SK-N-MC (cell line): ENCODE measurements around the gene ADCK1.

ENCODE experiments used
- DNase-seq: peaks from one replicate; pipeline ENCODE4 v3.0.0-alpha.2; 2011; ENCODE audit warnings: low read depth, low spot score
- H3K27ac ChIP-seq: fragments of 200-600 bp; sonication (generic); 2 replicates; pipeline ENCODE4 v1.5.1; 2016; ENCODE audit warnings: mixed run types
- H3K36me3 ChIP-seq: fragments of 200-600 bp; sonication (generic); 2 replicates; pipeline ENCODE4 v1.6.1; 2017; ENCODE audit warnings: antibody characterized with exemption, low read length, mixed read lengths; ENCODE audit not compliant: insufficient read depth
- H3K4me3 ChIP-seq: fragments of 200-600 bp; sonication (generic); 2 replicates; pipeline ENCODE4 v1.5.1; 2016
- H3K9ac ChIP-seq: fragments of 200-600 bp; sonication (generic); 2 replicates; pipeline ENCODE4 v1.8.0; 2017; ENCODE audit warnings: mixed run types, mixed read lengths; ENCODE audit not compliant: insufficient read length
- H3K9me3 ChIP-seq: fragments of 200-600 bp; sonication (generic); 2 replicates; pipeline ENCODE4 v1.6.1; 2017; ENCODE audit warnings: low read depth, mild to moderate bottlenecking, antibody characterized with exemption, low read length, moderate library complexity, mixed read lengths
- EZH2 ChIP-seq: fragments of 200-600 bp; sonication (generic); IDR thresholded peaks from one replicate; pipeline ENCODE4 v1.6.1; 2017; ENCODE audit warnings: antibody characterized with exemption
- FOXP2 ChIP-seq: optimal IDR thresholded peaks from 2 replicates; pipeline ENCODE3; 2011; ENCODE audit warnings: mild to moderate bottlenecking, moderate library complexity; ENCODE audit not compliant: insufficient read depth; ENCODE audit errors: extremely low read length, control extremely low read depth
- POLR2AphosphoS5 ChIP-seq: IDR thresholded peaks from 2 replicates; pipeline ENCODE4 v1.6.1; 2012; ENCODE audit warnings: mild to moderate bottlenecking, low read depth, low read length, borderline replicate concordance

The ADCK1 gene

GRCh38 chr14:77892381-77892871, 92.5 kb downstream of the ADCK1 start:
- TF ChIP-seq FOXP2 (no peak), EZH2 (no peak)
- H3K4me3 ChIP-seq, result no peak overlapping the region
- H3K27ac ChIP-seq, result no peak overlapping the region
- no peaks in the 10 kb centered on the region for H3K9me3 ChIP-seq
- H3K9ac ChIP-seq, result no peak overlapping the region
- 0 out of 2 replicates have a peak, but pooled peaks cover 4% of the 10 kb centered on the region for H3K36me3 ChIP-seq
- no peak for DNase-seq

GRCh38 chr14:77892890-77893484, 93.1 kb downstream of the ADCK1 start:
- Histone ChIP-seq H3K9ac (no peak overlapping the region), H3K36me3 (0 out of 2 replicates have a peak, but pooled peaks cover 2% of the 10 kb centered on the region), H3K27ac (no peak overlapping the region)

GRCh38 chr14:77897374-77897773, 97.5 kb downstream of the ADCK1 start:
- no peak overlapping the region for H3K4me3 ChIP-seq
- no peak overlapping the region for H3K27ac ChIP-seq
- DNase-seq, result no peak
- no peak overlapping the region for H3K9ac ChIP-seq
- no peaks in the 10 kb centered on the region for H3K9me3 ChIP-seq
- no peaks in the 10 kb centered on the region for H3K36me3 ChIP-seq
- no peak for TF ChIP-seq POLR2AphosphoS5
- no peak for TF ChIP-seq EZH2

More at GRCh38 chr14:77892890-77893484, 93.1 kb downstream of the ADCK1 start:
- Histone ChIP-seq H3K4me3 (no peak overlapping the region), H3K9me3 (no peaks in the 10 kb centered on the region)
- DNase-seq, result no peak
- TF ChIP-seq FOXP2 (no peak), EZH2 (no peak), POLR2AphosphoS5 (no peak)

DNA sequence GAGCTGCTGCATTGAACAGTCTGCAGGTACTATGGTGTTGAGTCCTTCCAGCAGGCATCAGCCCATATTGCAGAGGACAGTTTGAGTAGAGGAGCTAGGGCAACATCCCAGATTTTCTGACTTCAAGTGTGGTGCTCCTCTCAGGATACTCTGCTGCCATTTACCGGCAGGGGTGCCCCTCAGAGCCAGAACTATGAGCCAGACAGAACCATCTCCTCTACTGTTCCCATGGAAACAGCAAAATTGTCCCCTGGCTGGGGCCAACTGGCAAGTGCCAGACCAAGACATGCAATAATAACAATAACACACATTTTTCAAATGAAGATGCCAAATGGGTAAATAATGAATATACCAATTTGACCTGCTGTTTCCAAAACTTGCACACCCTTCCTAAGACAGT, 102.9 kb downstream of the ADCK1 start:
- Histone ChIP-seq H3K27ac (peak overlapping the region; percentile 90), H3K9me3 (no peaks in the 10 kb centered on the region), H3K4me3 (peak overlapping the region; percentile 63), H3K9ac (no peak overlapping the region), H3K36me3 (no peaks in the 10 kb centered on the region)
- TF ChIP-seq POLR2AphosphoS5 (no peak), FOXP2 (no peak), EZH2 (no peak)
- no peak for DNase-seq

DNA sequence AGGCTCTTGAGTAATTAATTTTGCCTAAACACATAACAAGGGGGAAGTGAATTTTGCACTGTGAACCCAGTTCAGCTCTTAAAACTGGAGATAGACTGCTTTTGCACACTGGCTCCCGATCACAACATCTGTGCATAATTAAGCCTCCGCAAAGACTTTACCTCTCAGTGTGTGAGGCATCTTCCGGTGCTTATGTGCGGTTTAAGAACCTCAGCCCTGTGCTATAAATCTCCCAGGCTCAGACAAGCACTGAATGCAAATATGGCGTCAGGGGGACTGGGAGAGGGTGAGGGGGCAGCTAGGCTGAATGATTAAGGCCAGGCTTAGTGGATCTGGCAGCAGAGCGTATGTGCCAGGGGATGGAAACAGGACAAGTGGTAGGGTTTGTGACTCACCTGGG, 103.3 kb downstream of the ADCK1 start:
- DNase-seq, result peak; percentile 78
- TF ChIP-seq EZH2, result no peak
- peak; percentile 55; the same call in 1 of the 2 replicates for TF ChIP-seq POLR2AphosphoS5
- peak; percentile 81 for TF ChIP-seq FOXP2
- H3K4me3 ChIP-seq, result peak overlapping the region; percentile 63

DNA sequence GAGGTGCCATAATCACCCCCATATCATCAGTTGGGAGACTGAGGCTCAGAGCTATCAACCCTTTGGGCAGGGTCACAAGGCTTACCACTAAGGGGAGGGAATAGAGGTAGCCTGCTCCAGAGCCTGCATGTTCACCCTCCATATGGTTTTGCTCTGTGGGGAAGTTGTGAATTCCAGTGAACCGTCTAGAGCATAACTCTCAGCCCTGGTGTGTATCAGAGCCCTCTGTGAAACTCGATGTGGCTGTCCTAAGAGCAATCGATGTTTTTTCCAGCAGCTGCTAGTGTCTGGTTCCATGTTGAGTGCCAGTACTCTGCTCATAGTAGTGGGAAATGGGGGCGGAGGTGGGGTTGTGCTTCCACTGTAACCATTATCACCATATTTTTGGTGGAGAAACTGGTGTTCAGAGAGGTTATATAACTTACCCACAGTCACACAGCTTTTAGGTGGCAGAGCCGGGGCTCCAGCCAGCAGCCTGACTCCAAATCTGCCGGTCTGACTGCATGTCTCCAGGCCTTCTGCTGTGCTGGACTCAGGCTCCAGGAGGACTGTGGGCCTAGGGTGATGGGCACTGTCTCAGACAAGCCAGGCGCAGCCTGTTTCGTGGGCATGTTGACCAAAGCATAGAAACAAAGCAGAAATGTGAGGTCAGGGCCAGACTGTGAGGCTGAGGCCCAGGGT, 104.2 kb downstream of the ADCK1 start:
- Histone ChIP-seq H3K4me3 (no peak overlapping the region; the same call in 1 of the 2 replicates), H3K9me3 (no peaks in the 10 kb centered on the region), H3K27ac (peak overlapping the region; percentile 90), H3K9ac (no peak overlapping the region), H3K36me3 (no peaks in the 10 kb centered on the region)
- no peak for DNase-seq
- TF ChIP-seq EZH2 (no peak), FOXP2 (no peak), POLR2AphosphoS5 (no peak)

More for the DNA sequence above, 103.3 kb downstream of the ADCK1 start:
- H3K36me3 ChIP-seq, result no peaks in the 10 kb centered on the region
- no peak overlapping the region for H3K9ac ChIP-seq
- no peaks in the 10 kb centered on the region for H3K9me3 ChIP-seq
- H3K27ac ChIP-seq, result peak overlapping the region; percentile 90

GRCh38 chr14:77906446-77906845, 106.5 kb downstream of the ADCK1 start:
- TF ChIP-seq FOXP2, result no peak
- no peak for TF ChIP-seq POLR2AphosphoS5
- no peak for TF ChIP-seq EZH2
- no peaks in the 10 kb centered on the region for H3K36me3 ChIP-seq
- DNase-seq, result no peak
- H3K9ac ChIP-seq, result no peak overlapping the region
- H3K27ac ChIP-seq, result no peak overlapping the region
- no peak overlapping the region for H3K4me3 ChIP-seq
- no peaks in the 10 kb centered on the region for H3K9me3 ChIP-seq

- Histone ChIP-seq H3K4me3 (no peak overlapping the region), H3K36me3 (no peaks in the 10 kb centered on the region), H3K27ac (no peak overlapping the region), H3K9me3 (no peaks in the 10 kb centered on the region), H3K9ac (no peak overlapping the region)
- DNase-seq, result no peak
- no peak for TF ChIP-seq EZH2
- TF ChIP-seq POLR2AphosphoS5, result no peak
- TF ChIP-seq FOXP2, result no peak
Measured at GRCh38 chr14:77908847-77909246, 108.9 kb downstream of the ADCK1 start.
